ENCODE data around the gene KHSRP. TPM values are rescaled to one million over a fixed set of nuclear protein-coding genes. Genes with fewer than 3 reads are reported as not detected.

Gene KHSRP
- total and polyA plus RNA-seq, 2 of the 13 experiments (the other 11 are each of a cell fraction or from before 2014, with no cell fraction given), result 72.1 to 129 TPM

DNA sequence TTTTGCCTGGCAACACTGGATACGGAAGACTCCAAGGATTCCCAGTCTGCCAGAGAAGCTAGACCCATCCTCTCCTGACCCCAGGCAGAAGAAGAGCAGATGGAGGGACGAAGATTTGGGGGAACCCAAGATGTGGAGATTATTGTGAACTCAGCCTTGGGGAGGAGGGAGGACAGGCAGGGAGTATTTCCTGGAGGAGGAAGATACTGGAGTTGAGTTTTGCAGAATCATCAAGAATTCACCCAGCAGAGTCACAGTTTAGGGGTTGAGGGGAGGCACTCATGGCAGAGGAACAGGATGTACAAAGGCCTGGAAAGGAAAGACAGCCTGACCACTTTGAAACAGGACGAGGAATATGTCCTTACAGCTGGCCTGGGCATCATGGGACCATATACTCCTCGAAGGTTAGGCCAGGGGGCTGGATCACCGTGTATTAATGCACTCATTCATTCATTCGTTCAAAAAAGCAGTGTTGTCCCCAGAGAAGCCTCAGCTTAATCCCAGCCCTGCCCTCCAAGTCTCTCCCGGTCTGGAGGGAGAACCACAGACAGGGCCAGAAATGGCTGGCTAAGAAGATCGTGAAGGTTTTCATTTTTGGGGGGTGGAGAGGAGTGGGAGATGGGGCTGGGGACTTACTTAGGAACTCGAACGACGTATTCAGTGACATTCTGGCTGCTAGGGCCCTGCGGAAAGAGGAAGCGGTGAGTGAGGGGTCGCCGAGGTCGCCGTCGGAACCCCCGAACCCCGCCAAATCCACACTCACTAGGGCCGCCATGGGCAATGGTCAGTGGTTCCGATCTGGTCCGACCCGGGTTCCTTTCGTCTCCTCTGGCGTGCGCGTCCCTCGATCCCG lies 32.2 kb downstream of the KHSRP start (continued):
- TF ChIP-seq FOXA1 (IDR thresholded peaks at IDR 0.05) (no peak), FOXA1 (CRISPR knock-in tag; IDR thresholded peaks at IDR 0.05) (no peak), SYNCRIP (IDR thresholded peaks at IDR 0.05; ENCODE audit: insufficient read depth, low read depth, low read length) (no peak), ZNF333 (CRISPR knock-in tag; IDR thresholded peaks at IDR 0.05; ENCODE audit: borderline replicate concordance) (no peak; the same call in 1 of the 2 replicates), ZNF556 (CRISPR knock-in tag; IDR thresholded peaks at IDR 0.05; ENCODE audit: borderline replicate concordance) (no peak), CCDC6 (CRISPR knock-in tag; IDR thresholded peaks at IDR 0.05) (no peak), NCOA1 (CRISPR knock-in tag; IDR thresholded peaks at IDR 0.05) (no peak), ZC3H13 (CRISPR knock-in tag; IDR thresholded peaks at IDR 0.05) (no peak), ZNF543 (CRISPR knock-in tag; IDR thresholded peaks at IDR 0.05) (no peak), ZNF577 (CRISPR knock-in tag; IDR thresholded peaks at IDR 0.05; ENCODE audit: borderline replicate concordance, low read depth) (no peak), ZNF260 (CRISPR knock-in tag; IDR thresholded peaks at IDR 0.05; ENCODE audit: borderline replicate concordance, low read depth) (no peak), ASH2L (IDR thresholded peaks at IDR 0.05; ENCODE audit: insufficient read length, low read depth, low read length) (no peak), SOX13 (IDR thresholded peaks at IDR 0.05) (no peak), SOX13 (CRISPR knock-in tag; conservative IDR thresholded peaks at IDR 0.05 in 1 of 2, IDR thresholded peaks at IDR 0.05 in 1 of 2) (no peak), FOXJ3 (CRISPR knock-in tag; IDR thresholded peaks at IDR 0.05; ENCODE audit: borderline replicate concordance) (no peak), RAD21 (CRISPR knock-in tag; IDR thresholded peaks at IDR 0.05) (no peak; the same call in 1 of the 2 replicates), MTF1 (CRISPR knock-in tag; IDR thresholded peaks at IDR 0.05) (no peak), ZNF598 (CRISPR knock-in tag; IDR thresholded peaks at IDR 0.05; ENCODE audit: borderline replicate concordance) (no peak), ZNF674 (CRISPR knock-in tag; IDR thresholded peaks at IDR 0.05; ENCODE audit: low read depth) (no peak), ZNF101 (CRISPR knock-in tag; IDR thresholded peaks at IDR 0.05; ENCODE audit: borderline replicate concordance, low read depth) (no peak), ZNF12 (CRISPR knock-in tag; IDR thresholded peaks at IDR 0.05) (no peak)
- TF ChIP-seq, protein P1, sequence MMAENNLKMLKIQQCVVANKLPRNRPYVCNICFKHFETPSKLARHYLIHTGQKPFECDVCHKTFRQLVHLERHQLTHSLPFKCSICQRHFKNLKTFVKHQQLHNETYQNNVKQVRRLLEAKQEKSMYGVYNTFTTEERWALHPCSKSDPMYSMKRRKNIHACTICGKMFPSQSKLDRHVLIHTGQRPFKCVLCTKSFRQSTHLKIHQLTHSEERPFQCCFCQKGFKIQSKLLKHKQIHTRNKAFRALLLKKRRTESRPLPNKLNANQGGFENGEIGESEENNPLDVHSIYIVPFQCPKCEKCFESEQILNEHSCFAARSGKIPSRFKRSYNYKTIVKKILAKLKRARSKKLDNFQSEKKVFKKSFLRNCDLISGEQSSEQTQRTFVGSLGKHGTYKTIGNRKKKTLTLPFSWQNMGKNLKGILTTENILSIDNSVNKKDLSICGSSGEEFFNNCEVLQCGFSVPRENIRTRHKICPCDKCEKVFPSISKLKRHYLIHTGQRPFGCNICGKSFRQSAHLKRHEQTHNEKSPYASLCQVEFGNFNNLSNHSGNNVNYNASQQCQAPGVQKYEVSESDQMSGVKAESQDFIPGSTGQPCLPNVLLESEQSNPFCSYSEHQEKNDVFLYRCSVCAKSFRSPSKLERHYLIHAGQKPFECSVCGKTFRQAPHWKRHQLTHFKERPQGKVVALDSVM (CRISPR knock-in tag; IDR thresholded peaks at IDR 0.05), result peak; percentile 4; the same call in 1 of the 2 replicates
- TF ChIP-seq, protein P2, sequence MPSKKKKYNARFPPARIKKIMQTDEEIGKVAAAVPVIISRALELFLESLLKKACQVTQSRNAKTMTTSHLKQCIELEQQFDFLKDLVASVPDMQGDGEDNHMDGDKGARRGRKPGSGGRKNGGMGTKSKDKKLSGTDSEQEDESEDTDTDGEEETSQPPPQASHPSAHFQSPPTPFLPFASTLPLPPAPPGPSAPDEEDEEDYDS (CRISPR knock-in tag; IDR thresholded peaks at IDR 0.05), result no peak
- TF ChIP-seq, protein P3, sequence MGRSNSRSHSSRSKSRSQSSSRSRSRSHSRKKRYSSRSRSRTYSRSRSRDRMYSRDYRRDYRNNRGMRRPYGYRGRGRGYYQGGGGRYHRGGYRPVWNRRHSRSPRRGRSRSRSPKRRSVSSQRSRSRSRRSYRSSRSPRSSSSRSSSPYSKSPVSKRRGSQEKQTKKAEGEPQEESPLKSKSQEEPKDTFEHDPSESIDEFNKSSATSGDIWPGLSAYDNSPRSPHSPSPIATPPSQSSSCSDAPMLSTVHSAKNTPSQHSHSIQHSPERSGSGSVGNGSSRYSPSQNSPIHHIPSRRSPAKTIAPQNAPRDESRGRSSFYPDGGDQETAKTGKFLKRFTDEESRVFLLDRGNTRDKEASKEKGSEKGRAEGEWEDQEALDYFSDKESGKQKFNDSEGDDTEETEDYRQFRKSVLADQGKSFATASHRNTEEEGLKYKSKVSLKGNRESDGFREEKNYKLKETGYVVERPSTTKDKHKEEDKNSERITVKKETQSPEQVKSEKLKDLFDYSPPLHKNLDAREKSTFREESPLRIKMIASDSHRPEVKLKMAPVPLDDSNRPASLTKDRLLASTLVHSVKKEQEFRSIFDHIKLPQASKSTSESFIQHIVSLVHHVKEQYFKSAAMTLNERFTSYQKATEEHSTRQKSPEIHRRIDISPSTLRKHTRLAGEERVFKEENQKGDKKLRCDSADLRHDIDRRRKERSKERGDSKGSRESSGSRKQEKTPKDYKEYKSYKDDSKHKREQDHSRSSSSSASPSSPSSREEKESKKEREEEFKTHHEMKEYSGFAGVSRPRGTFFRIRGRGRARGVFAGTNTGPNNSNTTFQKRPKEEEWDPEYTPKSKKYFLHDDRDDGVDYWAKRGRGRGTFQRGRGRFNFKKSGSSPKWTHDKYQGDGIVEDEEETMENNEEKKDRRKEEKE (IDR thresholded peaks at IDR 0.05), result no peak
